ENCODE data around the gene PLEKHG4.

PLEKHG4 gene

DNA sequence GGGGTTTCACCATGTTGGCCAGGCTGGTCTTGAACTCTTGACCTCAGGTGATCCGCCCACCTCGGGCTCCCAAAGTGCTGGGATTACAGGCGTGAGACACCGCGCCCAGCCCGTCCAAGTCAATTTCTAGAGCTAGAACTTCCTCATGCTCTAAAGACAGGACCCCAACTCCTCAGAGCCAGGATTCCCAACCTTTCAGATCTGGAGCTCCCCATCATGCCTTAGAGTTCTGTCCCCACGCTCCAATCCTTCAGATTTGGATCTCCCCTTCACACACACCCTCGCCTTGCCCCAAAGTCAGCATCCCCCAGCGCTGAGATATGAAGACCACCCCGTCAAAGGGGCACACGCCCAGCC is 46.8 kb downstream of the PLEKHG4 start:
- no peak for DNase-seq (ENCODE audit: low read depth)
- TF ChIP-seq, protein P1, sequence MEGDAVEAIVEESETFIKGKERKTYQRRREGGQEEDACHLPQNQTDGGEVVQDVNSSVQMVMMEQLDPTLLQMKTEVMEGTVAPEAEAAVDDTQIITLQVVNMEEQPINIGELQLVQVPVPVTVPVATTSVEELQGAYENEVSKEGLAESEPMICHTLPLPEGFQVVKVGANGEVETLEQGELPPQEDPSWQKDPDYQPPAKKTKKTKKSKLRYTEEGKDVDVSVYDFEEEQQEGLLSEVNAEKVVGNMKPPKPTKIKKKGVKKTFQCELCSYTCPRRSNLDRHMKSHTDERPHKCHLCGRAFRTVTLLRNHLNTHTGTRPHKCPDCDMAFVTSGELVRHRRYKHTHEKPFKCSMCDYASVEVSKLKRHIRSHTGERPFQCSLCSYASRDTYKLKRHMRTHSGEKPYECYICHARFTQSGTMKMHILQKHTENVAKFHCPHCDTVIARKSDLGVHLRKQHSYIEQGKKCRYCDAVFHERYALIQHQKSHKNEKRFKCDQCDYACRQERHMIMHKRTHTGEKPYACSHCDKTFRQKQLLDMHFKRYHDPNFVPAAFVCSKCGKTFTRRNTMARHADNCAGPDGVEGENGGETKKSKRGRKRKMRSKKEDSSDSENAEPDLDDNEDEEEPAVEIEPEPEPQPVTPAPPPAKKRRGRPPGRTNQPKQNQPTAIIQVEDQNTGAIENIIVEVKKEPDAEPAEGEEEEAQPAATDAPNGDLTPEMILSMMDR (IDR thresholded peaks at IDR 0.05; ENCODE audit: low read length, missing control alignments): no peak
- H3K4me3 ChIP-seq (replicated peaks; ENCODE audit: low read depth, low read length): no peak overlapping the region

DNA sequence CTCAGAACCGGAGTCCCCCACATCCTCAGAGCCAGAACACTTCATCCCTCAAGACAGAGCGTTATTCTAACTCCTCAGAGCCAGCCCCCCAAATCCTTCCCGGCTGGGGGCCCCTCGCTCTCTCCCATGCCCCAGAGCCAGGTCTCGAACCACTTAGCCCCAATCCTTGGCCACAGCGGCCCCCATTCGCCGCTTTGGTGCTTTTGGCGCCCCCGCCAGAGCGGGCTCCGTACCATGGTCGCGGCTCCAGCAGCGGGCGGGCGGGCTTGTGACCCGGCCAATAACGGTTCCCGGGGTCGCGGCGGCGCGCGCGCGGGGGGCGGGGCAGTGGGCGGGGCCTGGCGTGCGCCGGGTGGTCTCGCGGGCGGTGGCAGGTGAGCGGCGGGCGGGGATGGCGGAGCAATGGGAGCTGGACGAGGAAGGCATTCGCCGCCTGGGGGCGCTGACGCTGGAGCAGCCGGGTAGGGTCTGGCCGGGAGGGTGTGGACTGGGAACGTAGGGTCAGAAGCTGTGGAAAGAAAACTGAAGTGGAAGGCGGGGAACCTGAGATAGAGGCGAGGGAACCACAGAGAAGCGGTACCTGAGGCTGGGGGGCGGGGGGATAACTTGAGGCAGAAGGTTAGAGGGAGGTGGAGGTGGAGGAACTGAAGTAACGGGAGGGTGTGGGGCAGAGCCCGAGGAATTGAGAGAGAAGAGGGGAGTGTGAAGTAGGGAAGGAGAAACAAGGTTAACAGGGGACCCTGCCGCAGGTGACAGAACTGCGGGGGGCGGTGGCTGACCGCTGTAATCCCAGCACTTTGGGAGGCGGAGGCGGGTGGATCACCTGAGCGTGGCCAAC is 47.4 kb downstream of the PLEKHG4 start, which contains the start of the genes KCTD19 and LRRC36:
KCTD19 (minus strand) TSS at position 270 of the 838 bp plus-strand sequence; CDS start at position 236, 34 bp downstream.
LRRC36 (plus strand) TSS at position 344 of the 838 bp plus-strand sequence; CDS start at position 392, 48 bp downstream.
- DNase-seq (ENCODE audit: low read depth): no peak
- TF ChIP-seq, protein P1 (IDR thresholded peaks at IDR 0.05; ENCODE audit: low read length, missing control alignments): peak; percentile 36
- peak within 1 kb of the TSS; percentile 27 for H3K4me3 ChIP-seq (replicated peaks; ENCODE audit: low read depth, low read length)

DNA sequence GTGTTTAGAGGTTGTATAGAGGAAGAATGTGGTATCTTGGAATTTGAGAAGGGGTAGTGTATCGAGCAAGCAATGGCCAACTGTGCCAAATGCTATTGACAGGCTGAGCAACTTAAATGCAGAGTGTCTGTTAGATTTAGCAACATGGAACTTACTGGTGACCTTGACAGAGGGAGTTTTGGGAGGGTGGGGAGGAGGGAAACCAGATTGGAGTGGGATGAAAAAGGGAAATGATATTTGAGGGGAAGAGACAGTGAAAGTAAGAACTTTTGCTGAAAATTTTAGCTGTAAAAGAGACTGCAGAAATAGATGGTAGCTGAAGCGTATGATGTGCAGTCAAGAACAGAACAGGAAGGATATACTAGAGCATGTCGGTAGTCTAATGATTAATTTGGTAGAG is 48.4 kb downstream of the PLEKHG4 start:
- no peak for DNase-seq (ENCODE audit: low read depth)
- no peak overlapping the region for H3K4me3 ChIP-seq (replicated peaks; ENCODE audit: low read depth, low read length)
- TF ChIP-seq, protein P1 (IDR thresholded peaks at IDR 0.05; ENCODE audit: low read length, missing control alignments): no peak

DNA sequence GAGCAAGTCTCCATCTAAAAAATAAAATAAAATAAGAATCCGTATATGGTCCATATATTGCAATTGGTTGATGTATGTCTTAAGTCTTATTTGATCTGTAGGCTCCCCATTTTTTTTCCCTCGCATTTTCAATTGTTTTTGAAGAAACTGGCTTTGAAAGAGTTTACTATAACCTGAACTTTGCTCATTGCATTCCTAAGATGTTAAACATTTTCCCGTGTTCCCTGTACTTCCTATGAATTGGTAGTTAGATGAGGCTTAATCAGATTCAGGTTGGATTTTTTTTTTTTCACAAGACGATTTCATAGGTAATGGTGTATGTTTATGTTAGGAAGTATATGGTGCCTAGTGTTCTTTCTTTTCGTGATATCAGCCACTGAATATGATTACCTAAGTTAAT is 50.6 kb downstream of the PLEKHG4 start:
- H3K4me3 ChIP-seq (replicated peaks; ENCODE audit: low read depth, low read length): no peak overlapping the region
- DNase-seq (ENCODE audit: low read depth): no peak
- TF ChIP-seq, protein P1 (IDR thresholded peaks at IDR 0.05; ENCODE audit: low read length, missing control alignments): no peak

DNA sequence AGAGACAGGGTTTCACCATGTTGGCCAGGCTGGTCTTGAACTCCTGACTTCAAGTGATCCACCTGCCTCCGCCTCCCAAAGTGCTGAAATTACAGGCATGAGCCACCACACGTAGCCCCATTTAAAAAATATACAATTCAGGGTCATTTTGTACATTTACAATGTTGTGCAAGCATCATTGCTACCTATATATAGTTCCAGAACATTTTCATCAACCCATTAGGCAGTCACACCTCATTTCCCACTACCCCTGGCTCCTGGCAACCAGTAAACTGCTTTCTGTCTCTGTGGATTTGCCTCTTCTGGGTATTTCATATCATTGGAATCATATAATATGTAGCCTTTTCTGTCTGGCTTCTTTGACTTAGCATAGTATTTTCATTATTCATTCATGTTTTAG is 54.0 kb downstream of the PLEKHG4 start:
- DNase-seq (ENCODE audit: low read depth): no peak
- no peak overlapping the region for H3K4me3 ChIP-seq (replicated peaks; ENCODE audit: low read depth, low read length)
- TF ChIP-seq, protein P1 (IDR thresholded peaks at IDR 0.05; ENCODE audit: low read length, missing control alignments): no peak

DNA sequence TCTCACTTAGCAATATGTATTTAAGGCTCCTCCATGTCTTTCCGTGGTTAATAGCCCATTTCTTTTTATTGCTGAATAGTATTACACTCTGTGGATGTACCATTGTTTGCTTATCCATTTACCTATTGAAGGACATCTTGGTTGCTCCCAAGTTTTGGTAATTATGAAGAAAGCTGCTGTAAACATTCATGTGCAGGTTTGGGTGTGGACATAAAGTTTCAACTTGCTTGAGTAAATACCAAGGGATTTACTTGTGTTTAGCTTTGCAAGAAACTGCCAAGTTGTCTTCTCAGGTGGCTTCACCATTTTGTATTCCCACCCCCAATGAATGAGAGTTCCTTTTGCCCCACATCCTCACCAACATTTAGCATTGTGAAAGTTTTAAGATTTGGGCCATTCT is 56.8 kb downstream of the PLEKHG4 start:
- TF ChIP-seq, protein P1 (IDR thresholded peaks at IDR 0.05; ENCODE audit: low read length, missing control alignments): no peak
- no peak overlapping the region for H3K4me3 ChIP-seq (replicated peaks; ENCODE audit: low read depth, low read length)
- no peak for DNase-seq (ENCODE audit: low read depth)

DNA sequence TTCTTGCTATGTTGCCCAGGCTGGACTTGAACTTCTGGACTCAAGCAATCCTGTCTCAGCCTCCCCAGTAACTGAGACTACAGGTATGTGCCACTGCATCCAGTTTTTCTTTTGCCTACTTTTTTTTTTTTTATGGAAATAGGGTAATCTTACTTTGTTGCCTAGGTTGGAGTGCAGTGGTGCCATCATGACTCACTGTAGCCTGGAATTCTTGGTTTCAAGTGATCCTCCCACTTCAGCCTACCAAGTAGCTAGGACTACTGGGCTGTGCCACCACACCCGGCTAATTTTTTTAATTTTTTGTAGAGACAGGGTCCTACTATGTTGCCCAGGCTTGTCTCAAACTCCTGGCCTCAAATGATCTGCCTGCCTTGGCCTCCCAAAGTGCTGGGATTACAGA is 57.3 kb downstream of the PLEKHG4 start:
- TF ChIP-seq, protein P1 (IDR thresholded peaks at IDR 0.05; ENCODE audit: low read length, missing control alignments): no peak
- no peak for DNase-seq (ENCODE audit: low read depth)
- H3K4me3 ChIP-seq (replicated peaks; ENCODE audit: low read depth, low read length): no peak overlapping the region

Data from fibroblast of pulmonary artery (primary cell).